ENCODE results near the gene CCDC89.

Gene CCDC89

GRCh38 chr11:85651118-85651517, 34.9 kb downstream of the CCDC89 start:
- no peak for DNase-seq

- peak; percentile 82 for DNase-seq
Observed at GRCh38 chr11:85647604-85648299, 38.2 kb downstream of the CCDC89 start, which contains the start of gene TMEM126A. Gene TMEM126A (plus strand): TSS chr11:85647967. CDS start chr11:85650256, 2,289 bp downstream.

DNA sequence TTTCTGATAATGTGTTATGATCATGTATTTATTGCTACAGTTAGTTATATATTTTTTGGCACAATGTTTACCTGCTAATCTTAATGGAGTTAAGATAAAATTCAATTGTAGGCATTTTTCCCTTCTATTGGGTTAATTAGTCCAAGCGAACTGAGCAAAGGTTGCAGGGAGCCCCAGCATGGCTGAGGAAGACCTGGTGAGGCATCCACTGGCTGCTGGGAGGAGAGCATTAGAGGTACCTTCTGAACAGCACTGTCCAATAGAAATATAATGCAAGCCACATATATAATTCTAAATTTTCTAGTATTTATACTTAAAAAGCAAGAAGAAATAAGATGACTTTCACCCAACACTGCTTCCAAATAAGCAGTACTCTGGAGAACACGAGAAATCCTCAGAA, 38.9 kb downstream of the CCDC89 start:
- no peak for DNase-seq

DNA sequence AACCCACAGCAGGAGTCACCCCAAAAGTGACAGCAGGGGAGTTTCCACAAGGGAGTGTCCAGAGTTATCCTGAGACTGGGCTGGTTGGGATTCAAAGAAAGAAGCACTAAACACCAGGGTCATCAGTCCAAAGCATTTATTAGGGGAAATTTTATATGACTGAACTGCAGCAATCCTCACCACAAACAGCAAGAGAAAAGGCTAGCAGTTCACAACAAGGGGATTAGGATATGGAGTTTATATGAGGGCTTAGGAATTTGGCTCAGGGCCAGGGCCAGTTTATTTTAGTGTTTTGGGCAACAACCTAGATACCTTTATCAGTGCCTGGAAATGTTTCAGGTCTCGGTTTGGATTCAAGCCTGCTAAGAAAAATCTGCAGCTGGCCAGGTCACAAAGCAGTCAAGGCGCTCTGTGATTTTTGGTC, 42.8 kb downstream of the CCDC89 start:
- DNase-seq = no peak

DNA sequence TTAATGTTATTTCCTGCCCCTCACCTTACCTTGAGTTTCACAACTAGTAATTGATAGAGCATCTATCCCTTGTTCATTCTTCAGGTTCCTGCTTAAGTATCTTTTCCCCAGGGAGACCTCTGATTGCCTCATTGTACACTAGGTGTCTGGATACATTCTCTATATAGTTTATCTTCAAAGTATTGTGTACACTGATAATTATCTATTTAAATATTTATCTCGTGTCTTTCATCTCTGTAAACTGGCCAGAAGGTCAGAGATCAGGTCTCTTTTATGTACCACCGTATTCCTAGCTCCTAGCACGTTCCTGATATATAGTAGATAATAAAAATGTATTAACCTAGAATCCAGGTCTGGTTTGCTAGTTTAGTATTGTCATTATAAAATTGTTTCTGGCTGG, 51.2 kb downstream of the CCDC89 start:
- no peak for DNase-seq

Measured in fibroblast of skin of right biceps (primary cell).